ENCODE results near the gene ARL6IP1. TPM values are rescaled to one million over a fixed set of nuclear protein-coding genes. Genes with fewer than 3 reads are reported as not detected.

The ARL6IP1 gene
- polyA plus RNA-seq, 1 of the 3 experiments (the other 2 are of a cell fraction) = 95.8 TPM

GRCh38 chr16:18799500-18799899 is 1.8 kb downstream of the ARL6IP1 start:
- H3K79me2 ChIP-seq (ENCODE audit: insufficient read depth) = peaks cover 78% of the 10 kb centered on the region
- ChIA-PET CTCF (no interaction called here), POLR2A (interaction anchor here (4.9 kb wide), 1 partner anchor 10 kb away, joined by 56 read pairs; the partner anchor contains the start of gene RPS15A)
- peaks cover 29 to 33% of the 10 kb centered on the region in 2 experiments for H3K36me3 ChIP-seq (replicated peaks in 1 of 2; ENCODE audit: control insufficient read depth in 1 of 2, insufficient read depth in 2 of 2, low read length in 1 of 2)
- DNase-seq = no peak
- no peak overlapping the region for H3K27ac ChIP-seq (ENCODE audit: low read depth in 2 of 2, low read length in 1 of 2)
- TF ChIP-seq SMC3 (IDR thresholded peaks at IDR 0.05; ENCODE audit: low read depth, low read length) (no peak), POLR2AphosphoS5 (IDR thresholded peaks at IDR 0.05; ENCODE audit: low read depth, low read length) (no peak), NRF1 (IDR thresholded peaks at IDR 0.05; ENCODE audit: low read depth, low read length) (no peak), ELF1 (IDR thresholded peaks at IDR 0.05) (no peak), USF1 (IDR thresholded peaks at IDR 0.05; ENCODE audit: borderline replicate concordance, low read depth) (no peak), RAD21 (IDR thresholded peaks at IDR 0.05; ENCODE audit: low read length) (no peak), PBX3 (IDR thresholded peaks at IDR 0.05) (no peak), CTCF (IDR thresholded peaks at IDR 0.05) (no peak)
- H3K4me1 ChIP-seq (ENCODE audit: control insufficient read depth in 1 of 2, insufficient read depth in 2 of 2, low read depth in 1 of 2, low read length in 1 of 2) = peaks cover 11 to 31% of the 10 kb centered on the region in 2 experiments; a peak in 3 of 4 replicates
- no peaks in the 10 kb centered on the region for H3K9me3 ChIP-seq
- H4K20me1 ChIP-seq (ENCODE audit: insufficient read depth) = peaks cover 38% of the 10 kb centered on the region
- peaks cover 33% of the 10 kb centered on the region for H3F3A ChIP-seq (replicated peaks; ENCODE audit: insufficient read depth)
- no peak overlapping the region for H2AFZ ChIP-seq (ENCODE audit: low read depth)
- no peaks in the 10 kb centered on the region for H3K9me2 ChIP-seq
- H3K9ac ChIP-seq = peak overlapping the region; percentile 96; the same call in 1 of the 2 replicates
- peak overlapping the region; percentile 72 for H3K4me2 ChIP-seq
- H3K27me3 ChIP-seq (ENCODE audit: insufficient read depth) = no peaks in the 10 kb centered on the region
- WGBS (ENCODE audit: low lambda C conversion rate) = 73% methylated on average over 3 of the region's 3 CpGs
- H3K4me3 ChIP-seq (ENCODE audit: low read depth in 2 of 2, low read length in 1 of 2) = peak overlapping the region; percentile 97 to 98

- ChIA-PET POLR2A (no interaction called here), CTCF (no interaction called here)
- H3K4me2 ChIP-seq = peak overlapping the region; percentile 72
- peaks cover 91% of the 10 kb centered on the region for H3K79me2 ChIP-seq (ENCODE audit: insufficient read depth)
- TF ChIP-seq RXRA (IDR thresholded peaks at IDR 0.05; ENCODE audit: borderline replicate concordance, low read depth) (no peak), MEF2A (IDR thresholded peaks at IDR 0.05; ENCODE audit: borderline replicate concordance, low read depth) (no peak), TAF1 (IDR thresholded peaks at IDR 0.05; ENCODE audit: borderline replicate concordance, low read depth, low read length) (no peak)
- 87% methylated on average over 4 of the region's 4 CpGs for WGBS (ENCODE audit: low lambda C conversion rate)
- H3K9ac ChIP-seq = no peak overlapping the region
- no peaks in the 10 kb centered on the region for H3K9me3 ChIP-seq
- no peaks in the 10 kb centered on the region for H3K27me3 ChIP-seq (ENCODE audit: insufficient read depth)
- no peak overlapping the region for H2AFZ ChIP-seq (ENCODE audit: low read depth)
- peaks cover 38 to 49% of the 10 kb centered on the region in 2 experiments for H3K36me3 ChIP-seq (replicated peaks in 1 of 2; ENCODE audit: control insufficient read depth in 1 of 2, insufficient read depth in 2 of 2, low read length in 1 of 2)
- H3K4me1 ChIP-seq (ENCODE audit: control insufficient read depth in 1 of 2, insufficient read depth in 2 of 2, low read depth in 1 of 2, low read length in 1 of 2) = peaks cover 10 to 19% of the 10 kb centered on the region in 2 experiments; a peak in 3 of 4 replicates
- H3K9me2 ChIP-seq = no peaks in the 10 kb centered on the region
- peaks cover 43% of the 10 kb centered on the region for H4K20me1 ChIP-seq (ENCODE audit: insufficient read depth)
- H3K27ac ChIP-seq (ENCODE audit: low read depth in 2 of 2, low read length in 1 of 2) = peak overlapping the region in 1 of 2 experiments; percentile 11; a peak in 1 of 4 replicates
- H3F3A ChIP-seq (replicated peaks; ENCODE audit: insufficient read depth) = peaks cover 44% of the 10 kb centered on the region
- H3K4me3 ChIP-seq (ENCODE audit: low read depth in 2 of 2, low read length in 1 of 2) = no peak overlapping the region
- no peak for DNase-seq
Measured at GRCh38 chr16:18797746-18798145, 3.6 kb downstream of the ARL6IP1 start.
